Osteocyte (in vitro differentiated cells): ENCODE measurements around the gene IVL. TPM values are rescaled to one million over a fixed set of nuclear protein-coding genes. Genes with fewer than 3 reads are reported as not detected.

Experiments
- DNase-seq: peaks from one replicate; pipeline ENCODE4 v3.0.0; 2021; ENCODE audit warnings: mixed read lengths; ENCODE audit not compliant: unreplicated experiment; ENCODE audit errors: extremely low spot score
- H3K27ac Mint-ChIP-seq: one replicate; pipeline ENCODE4 v1.8.0; 2021; ENCODE audit warnings: mild to moderate bottlenecking, mixed read lengths; ENCODE audit not compliant: unreplicated experiment
- H3K27me3 Mint-ChIP-seq: one replicate; pipeline ENCODE4 v1.8.0; 2021; ENCODE audit warnings: mixed read lengths; ENCODE audit not compliant: unreplicated experiment
- H3K36me3 Mint-ChIP-seq: one replicate; pipeline ENCODE4 v1.8.0; 2021; ENCODE audit warnings: mixed read lengths; ENCODE audit not compliant: unreplicated experiment
- H3K4me1 Mint-ChIP-seq: one replicate; pipeline ENCODE4 v1.8.0; 2021; ENCODE audit warnings: mixed read lengths; ENCODE audit not compliant: unreplicated experiment
- H3K4me3 Mint-ChIP-seq: one replicate; pipeline ENCODE4 v1.8.0; 2021; ENCODE audit warnings: mild to moderate bottlenecking, moderate library complexity, mixed read lengths; ENCODE audit not compliant: unreplicated experiment
- H3K9me3 Mint-ChIP-seq: one replicate; pipeline ENCODE4 v1.8.0; 2021; ENCODE audit warnings: mixed read lengths; ENCODE audit not compliant: unreplicated experiment
- CTCF ChIP-seq: fragments of 200-600 bp; sonication (generic); IDR thresholded peaks from 2 replicates; pipeline ENCODE4 v1.5.0; 2021; ENCODE audit warnings: antibody characterized with exemption, mild to moderate bottlenecking, moderate library complexity
- total RNA-seq: library from RNA; stranded (reverse); gene quantifications from 2 replicates; pipeline ENCODE4 v1.2.1, GENCODE V29; 2021

IVL gene
- total RNA-seq, 1 donor from 2014 or later, result not detected

- Mint-ChIP-seq H3K4me3 (no peak overlapping the region), H3K36me3 (no peaks in the 10 kb centered on the region), H3K27me3 (no peaks in the 10 kb centered on the region), H3K27ac (no peak overlapping the region), H3K4me1 (no peaks in the 10 kb centered on the region), H3K9me3 (no peaks in the 10 kb centered on the region)
- no peak for TF ChIP-seq CTCF
- DNase-seq, result no peak
Measured at GRCh38 chr1:152912900-152913299, 4.6 kb downstream of the IVL start.

DNA sequence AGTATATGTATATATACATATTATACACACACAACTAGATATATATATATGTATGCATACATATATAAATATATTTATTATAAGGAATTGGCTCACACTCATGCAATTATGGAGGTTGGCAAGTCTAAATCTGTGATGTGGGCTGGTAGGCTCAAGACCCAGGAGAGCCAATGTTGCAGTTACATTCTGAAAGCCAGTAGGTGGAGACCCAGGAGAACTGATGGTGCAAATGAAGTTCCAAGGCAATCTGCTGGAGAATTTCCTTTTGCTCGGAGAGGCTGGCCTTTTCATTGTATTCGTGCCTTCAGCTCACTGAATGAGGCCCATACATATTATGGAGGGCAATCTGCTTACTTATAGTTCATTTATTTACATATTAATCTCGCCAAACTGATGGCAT lies 9.4 kb downstream of the IVL start:
- Mint-ChIP-seq H3K27ac (no peak overlapping the region), H3K27me3 (no peaks in the 10 kb centered on the region), H3K4me1 (no peaks in the 10 kb centered on the region), H3K36me3 (no peaks in the 10 kb centered on the region), H3K9me3 (no peaks in the 10 kb centered on the region), H3K4me3 (no peak overlapping the region)
- no peak for TF ChIP-seq CTCF
- no peak for DNase-seq

DNA sequence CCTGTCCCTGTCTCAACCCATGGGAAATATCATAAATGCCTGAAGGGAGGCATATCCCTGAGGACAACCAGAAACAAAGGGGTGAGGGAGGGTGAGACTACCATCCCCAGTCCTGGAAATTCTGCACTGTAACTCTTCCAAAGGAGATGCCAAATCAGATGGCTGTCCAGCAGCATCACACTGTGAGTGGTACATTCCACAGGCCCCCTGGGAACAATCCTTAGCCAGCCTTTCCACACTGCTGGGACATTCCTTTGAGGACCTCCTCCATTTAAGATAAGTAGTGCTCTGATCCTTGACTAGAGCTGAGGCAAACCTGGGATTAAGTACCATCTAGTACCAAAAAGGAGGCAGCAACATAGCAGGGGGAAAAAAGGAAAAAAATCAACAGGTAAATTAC lies 10.7 kb downstream of the IVL start:
- Mint-ChIP-seq H3K4me3 (no peak overlapping the region), H3K36me3 (no peaks in the 10 kb centered on the region), H3K9me3 (no peaks in the 10 kb centered on the region), H3K27me3 (no peaks in the 10 kb centered on the region), H3K27ac (no peak overlapping the region), H3K4me1 (no peaks in the 10 kb centered on the region)
- no peak for TF ChIP-seq CTCF
- DNase-seq, result no peak

DNA sequence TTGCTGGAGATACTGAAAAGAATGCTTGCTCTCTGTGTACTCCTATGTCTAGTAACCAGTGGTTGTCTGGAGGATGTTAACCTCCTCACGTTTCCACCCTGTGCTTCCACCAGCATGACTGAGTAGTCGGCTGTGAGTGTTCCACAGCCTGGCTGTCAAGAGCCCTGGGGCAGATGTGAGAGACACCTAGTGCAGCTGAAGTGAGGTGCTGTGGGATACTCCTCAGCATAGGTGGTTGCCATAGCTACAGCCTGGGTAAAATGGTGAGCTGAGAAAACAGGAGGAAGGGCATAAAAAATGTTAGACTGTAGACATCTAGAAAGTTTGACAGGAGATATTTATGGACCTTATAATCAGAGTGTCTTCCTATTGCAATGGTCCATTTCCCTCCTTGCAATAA lies 15.8 kb downstream of the IVL start:
- H3K27ac Mint-ChIP-seq, result no peak overlapping the region
- no peak for TF ChIP-seq CTCF
- no peaks in the 10 kb centered on the region for H3K36me3 Mint-ChIP-seq
- no peak for DNase-seq
- no peak overlapping the region for H3K4me3 Mint-ChIP-seq
- no peaks in the 10 kb centered on the region for H3K4me1 Mint-ChIP-seq
- no peaks in the 10 kb centered on the region for H3K9me3 Mint-ChIP-seq
- H3K27me3 Mint-ChIP-seq, result no peaks in the 10 kb centered on the region

GRCh38 chr1:152926091-152926490 lies 17.7 kb downstream of the IVL start:
- DNase-seq, result no peak
- H3K27me3 Mint-ChIP-seq, result no peaks in the 10 kb centered on the region

More at GRCh38 chr1:152926091-152926490, 17.7 kb downstream of the IVL start:
- no peak overlapping the region for H3K27ac Mint-ChIP-seq
- no peak overlapping the region for H3K4me3 Mint-ChIP-seq
- TF ChIP-seq CTCF, result no peak
- H3K36me3 Mint-ChIP-seq, result no peaks in the 10 kb centered on the region
- H3K9me3 Mint-ChIP-seq, result no peaks in the 10 kb centered on the region
- H3K4me1 Mint-ChIP-seq, result no peaks in the 10 kb centered on the region
